ENCODE measurements around the gene ABHD3. TPM values are rescaled to one million over a fixed set of nuclear protein-coding genes. Genes with fewer than 3 reads are reported as not detected.

ABHD3 gene
- total and polyA plus RNA-seq, 2 of the 8 experiments (the other 6 are each of a cell fraction or from before 2014, with no cell fraction given) = 8.4 to 12.1 TPM

- 89% methylated on average over 8 of the region's 8 CpGs; no CpG with 5 or more reads in 1 of the 2 experiments for WGBS, 2 experiments (ENCODE audit: extremely low coverage in 1 of 2, insufficient coverage in 1 of 2, insufficient read length in 1 of 2, insufficient replicate concordance in 2 of 2, low coverage in 1 of 2, low lambda C conversion rate in 2 of 2, missing lambda C conversion rate in 1 of 2)
- H3K14ac ChIP-seq (ENCODE audit: insufficient read length) = no peak overlapping the region
- no peak for FAIRE-seq
- H2BK15ac ChIP-seq (ENCODE audit: low read length) = no peak overlapping the region
- no peak overlapping the region for H2AFZ ChIP-seq (ENCODE audit: low read length)
- no peaks in the 10 kb centered on the region for H3K27me3 ChIP-seq (replicated peaks in 1 of 4; ENCODE audit: control insufficient read depth in 3 of 4, extremely low read depth in 1 of 4, insufficient read depth in 3 of 4, low read length in 3 of 4)
- no peak overlapping the region for H3K4ac ChIP-seq (replicated peaks; ENCODE audit: insufficient read length, low read depth, low read length)
- H4K5ac ChIP-seq (ENCODE audit: insufficient read length, low read depth, low read length) = no peak overlapping the region
- DNase-seq (ENCODE audit: low read depth in 1 of 2, low spot score in 2 of 2) = no peak
- POLR2A ChIA-PET (ENCODE audit: partially characterized antibody) = interaction anchor here (1.0 kb wide), 1 partner anchor 13 kb away, joined by 4 read pairs; no protein-coding TSS in a partner anchor
- no peak overlapping the region for H3K4me2 ChIP-seq (ENCODE audit: insufficient read depth in 1 of 2, low read depth in 2 of 2, low read length in 2 of 2)
- no peak overlapping the region for H3K23ac ChIP-seq (ENCODE audit: insufficient read length)
- no peak overlapping the region for H2BK5ac ChIP-seq (ENCODE audit: low read depth, low read length)
- H2AK5ac ChIP-seq (ENCODE audit: low read depth, low read length) = no peak overlapping the region
- H3K36me3 ChIP-seq (ENCODE audit: control insufficient read depth in 2 of 4, insufficient read depth in 4 of 4, low read length in 3 of 4) = no peaks in the 10 kb centered on the region
- H3K79me1 ChIP-seq (ENCODE audit: low read depth, low read length) = no peaks in the 10 kb centered on the region
- H3K79me2 ChIP-seq (ENCODE audit: control insufficient read depth in 1 of 2, insufficient read depth in 2 of 2, low read length in 2 of 2) = no peaks in the 10 kb centered on the region
- CTCF ChIA-PET (ENCODE audit: partially characterized antibody) = interaction anchor here (1.4 kb wide), 1 partner anchor 21 kb away, joined by 3 read pairs; no protein-coding TSS in a partner anchor
- no peaks in the 10 kb centered on the region for H3K23me2 ChIP-seq (ENCODE audit: low read depth, low read length)
- no peak overlapping the region for H3K18ac ChIP-seq (ENCODE audit: extremely low read depth, low read length)
- H2BK20ac ChIP-seq (ENCODE audit: low read length) = no peak overlapping the region
- no peak overlapping the region for H2BK120ac ChIP-seq (replicated peaks; ENCODE audit: low read depth, low read length)
- no peaks in the 10 kb centered on the region; a peak in 1 of 4 replicates for H3K9me3 ChIP-seq (ENCODE audit: insufficient read depth in 2 of 2, low read depth in 1 of 2, low read length in 1 of 2)
- H3K27ac ChIP-seq (ENCODE audit: low read depth, low read length) = no peak overlapping the region
- H2BK12ac ChIP-seq (ENCODE audit: low read depth, low read length) = no peak overlapping the region
- H4K91ac ChIP-seq (replicated peaks; ENCODE audit: insufficient read length, low read length) = no peak overlapping the region
- H3K9ac ChIP-seq (replicated peaks in 1 of 4; ENCODE audit: extremely low read depth in 1 of 4, low read depth in 3 of 4, low read length in 3 of 4) = no peak overlapping the region
- H4K8ac ChIP-seq (ENCODE audit: extremely low read depth, insufficient read depth, low read length) = no peak overlapping the region
- H3K4me1 ChIP-seq (replicated peaks in 1 of 4; ENCODE audit: control insufficient read depth in 3 of 4, insufficient read depth in 4 of 4, low read length in 3 of 4) = peaks cover 0 to 4% (median 2%) of the 10 kb centered on the region in 4 experiments; a peak in 2 of 7 replicates
- H3K4me3 ChIP-seq (ENCODE audit: extremely low read depth in 1 of 4, insufficient read depth in 2 of 4, low read depth in 3 of 4, low read length in 4 of 4) = no peak overlapping the region
- no peak overlapping the region for H3K56ac ChIP-seq (replicated peaks; ENCODE audit: insufficient read length, low read depth, low read length)
- H4K20me1 ChIP-seq (replicated peaks in 1 of 2; ENCODE audit: control insufficient read depth in 1 of 2, insufficient read depth in 2 of 2, low read length in 2 of 2) = no peaks in the 10 kb centered on the region
- TF ChIP-seq SUZ12 (IDR thresholded peaks at IDR 0.05; ENCODE audit: low read length) (no peak), HDAC2 (IDR thresholded peaks at IDR 0.05; ENCODE audit: borderline replicate concordance in 1 of 2, low read depth in 2 of 2, low read length in 2 of 2) (no peak), ATF3 (IDR thresholded peaks at IDR 0.05; ENCODE audit: insufficient read depth, low read depth, low read length) (no peak), RAD21 (IDR thresholded peaks at IDR 0.05 in 1 of 2, conservative IDR thresholded peaks at IDR 0.05 in 1 of 2; ENCODE audit: low read depth in 2 of 2, low read length in 2 of 2) (no peak), BRCA1 (IDR thresholded peaks at IDR 0.05; ENCODE audit: low read depth, low read length) (no peak)
These were observed 18.1 kb downstream of the ABHD3 start for GRCh38 chr18:21686282-21687105.

All from H1 (cell line).